NCI-H1694 (cell line): ENCODE results near the gene FOXF1.

Experiments
- DNase-seq: peaks from one replicate; lab custom pipeline; 2025; lab: John Stamatoyannopoulos, UW

The FOXF1 gene

GRCh38 chr16:86505185-86505898 lies 5.0 kb upstream of the FOXF1 start:
- no peak for DNase-seq

- DNase-seq: no peak
These were observed 4.1 kb upstream of the FOXF1 start for GRCh38 chr16:86505899-86506864.

GRCh38 chr16:86507173-86508027 lies 2.9 kb upstream of the FOXF1 start:
- no peak for DNase-seq

- DNase-seq: no peak
These were observed 2.0 kb upstream of the FOXF1 start for GRCh38 chr16:86508028-86508946.

- DNase-seq: no peak
These were observed 1.2 kb upstream of the FOXF1 start for GRCh38 chr16:86508947-86509758.

- DNase-seq: no peak
These were observed 415 bp upstream of the FOXF1 start for GRCh38 chr16:86509759-86510464.

GRCh38 chr16:86511317-86512161 lies 1.2 kb downstream of the FOXF1 start:
- no peak for DNase-seq

GRCh38 chr16:86512301-86512859 lies 2.1 kb downstream of the FOXF1 start:
- no peak for DNase-seq

- DNase-seq: no peak
These were observed 2.6 kb downstream of the FOXF1 start for GRCh38 chr16:86512860-86513470.

- DNase-seq: no peak
These were observed 3.3 kb downstream of the FOXF1 start for GRCh38 chr16:86513471-86514277.

GRCh38 chr16:86514481-86515376 lies 4.4 kb downstream of the FOXF1 start:
- DNase-seq: no peak

GRCh38 chr16:86515413-86515776 lies 5.1 kb downstream of the FOXF1 start:
- no peak for DNase-seq

- no peak for DNase-seq
These were observed 5.7 kb downstream of the FOXF1 start for GRCh38 chr16:86515777-86516622.

- no peak for DNase-seq
These were observed 6.3 kb downstream of the FOXF1 start for GRCh38 chr16:86516623-86517003.

GRCh38 chr16:86517033-86517432 lies 6.7 kb downstream of the FOXF1 start:
- DNase-seq: no peak
